H9 (cell line): ENCODE measurements around the gene HMX1. TPM values are rescaled to one million over a fixed set of nuclear protein-coding genes. Genes with fewer than 3 reads are reported as not detected.

Experiments
- DNase-seq: peaks from one replicate; pipeline ENCODE4 v3.0.0-alpha.2; 2017
- H2AFZ ChIP-seq: one replicate; pipeline ENCODE4 v1.6.1; 2013; ENCODE audit warnings: mild to moderate bottlenecking, low read length, control low read depth, moderate library complexity
- H2AK5ac ChIP-seq: 2 replicates; pipeline ENCODE4 v1.6.1; 2013; ENCODE audit warnings: low read length, control low read depth, mixed read lengths; ENCODE audit not compliant: insufficient read length
- H2BK120ac ChIP-seq: one replicate; pipeline ENCODE4 v1.6.1; 2013; ENCODE audit warnings: low read depth, mild to moderate bottlenecking, low read length, control low read depth, inconsistent platforms; ENCODE audit not compliant: poor library complexity, severe bottlenecking
- H2BK12ac ChIP-seq: 2 replicates; pipeline ENCODE4 v1.6.1; 2013; ENCODE audit warnings: low read length, control low read depth, mixed read lengths, low read depth; ENCODE audit not compliant: insufficient read length
- H2BK15ac ChIP-seq: 2 replicates; pipeline ENCODE4 v1.6.1; 2013; ENCODE audit warnings: low read depth, low read length, control low read depth
- H2BK20ac ChIP-seq: one replicate; pipeline ENCODE4 v1.6.1; 2013; ENCODE audit warnings: low read depth, mild to moderate bottlenecking, low read length, control low read depth, inconsistent platforms; ENCODE audit not compliant: poor library complexity, severe bottlenecking
- H2BK5ac ChIP-seq: 2 replicates; pipeline ENCODE4 v1.6.1; 2013; ENCODE audit warnings: low read length, control low read depth, mixed read lengths; ENCODE audit not compliant: insufficient read length
- H3K14ac ChIP-seq: 2 replicates; pipeline ENCODE4 v1.6.1; 2013; ENCODE audit warnings: low read length, control low read depth; ENCODE audit not compliant: insufficient read depth
- H3K18ac ChIP-seq: 2 replicates; pipeline ENCODE4 v1.6.1; 2013; ENCODE audit warnings: low read depth, mild to moderate bottlenecking, mixed read lengths, low read length, control low read depth; ENCODE audit not compliant: insufficient read length
- H3K23ac ChIP-seq: 2 replicates; pipeline ENCODE4 v1.6.1; 2013; ENCODE audit warnings: low read length, control low read depth, mixed read lengths, low read depth; ENCODE audit not compliant: insufficient read length
- H3K23me2 ChIP-seq: 2 replicates; pipeline ENCODE4 v1.6.1; 2013; ENCODE audit warnings: low read depth, mild to moderate bottlenecking, mixed read lengths, low read length, control low read depth; ENCODE audit not compliant: insufficient read length, poor library complexity, severe bottlenecking
- H3K27ac ChIP-seq: 2 replicates; pipeline ENCODE4 v1.5.1; 2013; ENCODE audit warnings: low read length, control low read depth, mixed read lengths, low read depth; ENCODE audit not compliant: insufficient read length
- H3K27me3 ChIP-seq: 2 replicates; pipeline ENCODE4 v1.6.1; 2013; ENCODE audit warnings: low read length, control low read depth, inconsistent platforms; ENCODE audit not compliant: insufficient read depth
- H3K4ac ChIP-seq: 2 replicates; pipeline ENCODE4 v1.6.1; 2013; ENCODE audit warnings: low read depth, mild to moderate bottlenecking, control low read depth, inconsistent platforms, low read length, moderate library complexity
- H3K4me1 ChIP-seq: 2 replicates; pipeline ENCODE4 v1.6.1; 2013; ENCODE audit warnings: low read length, control low read depth, inconsistent platforms; ENCODE audit not compliant: insufficient read depth
- H3K4me2 ChIP-seq: 2 replicates; pipeline ENCODE4 v1.6.1; 2013; ENCODE audit warnings: low read length, control low read depth, mixed read lengths; ENCODE audit not compliant: insufficient read length, insufficient read depth
- H3K56ac ChIP-seq: 2 replicates; pipeline ENCODE4 v1.6.1; 2013; ENCODE audit warnings: low read depth, mild to moderate bottlenecking, mixed read lengths, low read length, control low read depth; ENCODE audit not compliant: insufficient read length
- H3K79me1 ChIP-seq: 2 replicates; pipeline ENCODE4 v1.6.1; 2013; ENCODE audit warnings: low read depth, mild to moderate bottlenecking, moderate library complexity, low read length, control low read depth, inconsistent platforms; ENCODE audit not compliant: insufficient read depth, poor library complexity, severe bottlenecking
- H3K79me2 ChIP-seq: 2 replicates; pipeline ENCODE4 v1.6.1; 2013; ENCODE audit warnings: low read length, control low read depth, inconsistent platforms; ENCODE audit not compliant: insufficient read depth
- H3K9ac ChIP-seq: 2 replicates; pipeline ENCODE4 v1.6.1; 2013; ENCODE audit warnings: low read length, control low read depth, mixed read lengths; ENCODE audit not compliant: insufficient read length; ENCODE audit errors: extremely low read depth
- H3K9me3 ChIP-seq: one replicate; pipeline ENCODE4 v1.6.1; 2013; ENCODE audit warnings: low read depth, low read length, inconsistent platforms; ENCODE audit not compliant: control insufficient read depth
- H3T11ph ChIP-seq: one replicate; pipeline ENCODE4 v1.6.1; 2013; ENCODE audit warnings: mild to moderate bottlenecking, low read length, control low read depth, inconsistent platforms
- H4K20me1 ChIP-seq: one replicate; pipeline ENCODE4 v1.6.1; 2013; ENCODE audit not compliant: control insufficient read depth, insufficient read length, insufficient read depth
- H4K5ac ChIP-seq: 2 replicates; pipeline ENCODE4 v1.6.1; 2013; ENCODE audit warnings: low read depth, mild to moderate bottlenecking, mixed read lengths, low read length, control low read depth; ENCODE audit not compliant: insufficient read length
- H4K8ac ChIP-seq: replicated peaks from 2 replicates; pipeline ENCODE4 v1.6.1; 2013; ENCODE audit warnings: low read length, control low read depth, mixed read lengths, low read depth; ENCODE audit not compliant: insufficient read length
- H4K91ac ChIP-seq: 2 replicates; pipeline ENCODE4 v1.6.1; 2013; ENCODE audit warnings: low read depth, mild to moderate bottlenecking, moderate library complexity, mixed read lengths, low read length, control low read depth; ENCODE audit not compliant: insufficient read length
- H3K27ac Mint-ChIP-seq, 3 experiments: 2 replicates in 2 of 3; 3 replicates in 1 of 3; pipeline ENCODE4 v1.8.0; 2020 to 2021; ENCODE audit warnings: mixed read lengths in 3 of 3, mild to moderate bottlenecking in 1 of 3, moderate library complexity in 1 of 3
- H3K27me3 Mint-ChIP-seq: 2 replicates; pipeline ENCODE4 v1.8.0; 2021; ENCODE audit warnings: low read depth, mild to moderate bottlenecking, moderate library complexity, mixed read lengths
- H3K36me3 Mint-ChIP-seq, 3 experiments: 2 replicates in 2 of 3; 3 replicates in 1 of 3; pipeline ENCODE4 v1.8.0; 2020 to 2021; ENCODE audit warnings: low read depth in 3 of 3, mixed read lengths in 3 of 3; ENCODE audit not compliant: insufficient read depth in 1 of 3
- H3K4me1 Mint-ChIP-seq, 2 experiments: 2 replicates each; pipeline ENCODE4 v1.8.0; 2020; ENCODE audit warnings: mixed read lengths in 2 of 2
- H3K4me3 Mint-ChIP-seq, 2 experiments: 2 replicates in 1 of 2; 3 replicates in 1 of 2; pipeline ENCODE4 v1.8.0; 2020 to 2021; ENCODE audit warnings: mild to moderate bottlenecking in 2 of 2, mixed read lengths in 2 of 2, moderate library complexity in 1 of 2
- H3K9me3 Mint-ChIP-seq, 2 experiments: 2 replicates in 1 of 2; 3 replicates in 1 of 2; pipeline ENCODE4 v1.8.0; 2020; ENCODE audit warnings: mild to moderate bottlenecking in 2 of 2, mixed read lengths in 2 of 2, moderate library complexity in 1 of 2
- CTCF ChIP-seq: fragments of 200-600 bp; sonication (generic); conservative IDR thresholded peaks from 3 replicates; pipeline ENCODE4 v1.8.0; 2021; ENCODE audit warnings: antibody characterized with exemption, mild to moderate bottlenecking
- whole genome bisulfite sequencing: extraction: QIAGEN DNeasy Blood & Tissue Kit; methylation state at CpG from one replicate; pipeline ENCODE4 v1.1.7; 2013; ENCODE audit warnings: missing lambda C conversion rate, low lambda C conversion rate, mixed read lengths; ENCODE audit not compliant: insufficient read length; ENCODE audit errors: extremely low coverage; 5-methylcytosine and 5-hydroxymethylcytosine counted together
- total RNA-seq: library from RNA; stranded (reverse); gene quantifications from 2 replicates; pipeline ENCODE4 v1.2.1, GENCODE V29; 2021

Gene HMX1
- total RNA-seq, 1 experiment from 2014 or later: 0.26 TPM

- no peak overlapping the region for H2BK120ac ChIP-seq
- no peak overlapping the region for H3K14ac ChIP-seq
- H3K27me3 ChIP-seq: no peaks in the 10 kb centered on the region
- H2BK15ac ChIP-seq: no peak overlapping the region
- no peak overlapping the region for H3K27ac ChIP-seq
- H3K4me1 Mint-ChIP-seq: peaks cover 12 to 19% of the 10 kb centered on the region in 2 experiments
- no peak overlapping the region for H3T11ph ChIP-seq
- no peaks in the 10 kb centered on the region for H4K20me1 ChIP-seq
- no peak overlapping the region for H3K9ac ChIP-seq
- H3K4me3 Mint-ChIP-seq: no peak overlapping the region
- peaks cover 25% of the 10 kb centered on the region for H3K27me3 Mint-ChIP-seq
- H3K23me2 ChIP-seq: no peaks in the 10 kb centered on the region
- no peaks in the 10 kb centered on the region for H3K9me3 ChIP-seq
- H3K56ac ChIP-seq: no peak overlapping the region
- no peak overlapping the region for H4K8ac ChIP-seq
- H2BK12ac ChIP-seq: no peak overlapping the region
- H2AFZ ChIP-seq: no peak overlapping the region
- H3K18ac ChIP-seq: no peak overlapping the region
- no peak overlapping the region for H3K23ac ChIP-seq
- H3K9me3 Mint-ChIP-seq: peaks cover 0 to 5% of the 10 kb centered on the region in 2 experiments; a peak in 3 of 5 replicates
- H2AK5ac ChIP-seq: no peak overlapping the region
- H3K36me3 Mint-ChIP-seq: no peaks in the 10 kb centered on the region
- WGBS: no CpG with 5 or more reads among the region's 3 CpGs
- H3K79me1 ChIP-seq: no peaks in the 10 kb centered on the region
- H4K91ac ChIP-seq: no peak overlapping the region
- H3K27ac Mint-ChIP-seq: no peak overlapping the region
- no peak for DNase-seq
- no peaks in the 10 kb centered on the region for H3K79me2 ChIP-seq
- H4K5ac ChIP-seq: no peak overlapping the region
- no peak overlapping the region for H3K4me2 ChIP-seq
- no peak overlapping the region for H3K4ac ChIP-seq
- TF ChIP-seq CTCF: no peak
- no peaks in the 10 kb centered on the region for H3K4me1 ChIP-seq
- no peak overlapping the region for H2BK20ac ChIP-seq
- H2BK5ac ChIP-seq: no peak overlapping the region
These were observed 29.9 kb downstream of the HMX1 start for GRCh38 chr4:8841678-8842268.
